H1 (cell line): Measurements from ENCODE around the gene SMPDL3B. TPM values are rescaled to one million over a fixed set of nuclear protein-coding genes. Genes with fewer than 3 reads are reported as not detected.

Experiments
- CTCF ChIP-seq, 3 experiments: IDR thresholded peaks; 1 replicate in 2 of 3; 2 replicates in 1 of 3; pipeline versions ENCODE4 v1.5.1 to v1.6.1; 2011; ENCODE audit warnings: low read length in 3 of 3, mild to moderate bottlenecking in 3 of 3, inconsistent platforms in 2 of 3, low read depth in 1 of 3, moderate library complexity in 1 of 3; ENCODE audit not compliant: insufficient read depth in 1 of 3; ENCODE audit errors: control extremely low read depth in 1 of 3
- polyA plus RNA-seq, 7 experiments: library from polyadenylated mRNA; depleted of rRNA in 3 of 7; stranded (reverse) in 5 of 7; unstranded in 2 of 7; fragments of >200 nt in 5 of 7; fragments of 200-250 nt in 2 of 7; gene quantifications; 1 replicate in 5 of 7; 2 replicates in 1 of 7; 4 replicates in 1 of 7; pipeline versions ENCODE4 v1.2.1 to v1.2.3, GENCODE V29; 2011 to 2013; ENCODE audit warnings: missing spikeins in 2 of 7, mixed read lengths in 2 of 7
- total RNA-seq: library from RNA; stranded (reverse); fragmentation: NEBNext Ultra II Directional; extraction: Animal tissue kit (Norgen Biotek cat#: 25700); gene quantifications from 2 replicates; pipeline ENCODE4 v1.2.1, GENCODE V29; 2021

Gene SMPDL3B
- total and polyA plus RNA-seq, 2 of the 8 experiments (the other 6 are each of a cell fraction or from before 2014, with no cell fraction given), result 54.7 to 143 TPM

- no peak for TF ChIP-seq CTCF (IDR thresholded peaks at IDR 0.05; ENCODE audit: control extremely low read depth in 1 of 3, insufficient read depth in 1 of 3, low read depth in 1 of 3, low read length in 3 of 3)
Measured at GRCh38 chr1:27980216-27980845, 45.5 kb downstream of the SMPDL3B start (continued).
